Hematopoietic multipotent progenitor cell treated with erythropoietin and hydrocortisone succinate and interleukin-3 and kit ligand, for 8 days (in vitro differentiated cells): Measurements from ENCODE around the gene KCNC3.

ENCODE experiments used
- DNase-seq: peaks from one replicate; pipeline ENCODE4 v3.0.0-alpha.2; 2015

The KCNC3 gene

DNA sequence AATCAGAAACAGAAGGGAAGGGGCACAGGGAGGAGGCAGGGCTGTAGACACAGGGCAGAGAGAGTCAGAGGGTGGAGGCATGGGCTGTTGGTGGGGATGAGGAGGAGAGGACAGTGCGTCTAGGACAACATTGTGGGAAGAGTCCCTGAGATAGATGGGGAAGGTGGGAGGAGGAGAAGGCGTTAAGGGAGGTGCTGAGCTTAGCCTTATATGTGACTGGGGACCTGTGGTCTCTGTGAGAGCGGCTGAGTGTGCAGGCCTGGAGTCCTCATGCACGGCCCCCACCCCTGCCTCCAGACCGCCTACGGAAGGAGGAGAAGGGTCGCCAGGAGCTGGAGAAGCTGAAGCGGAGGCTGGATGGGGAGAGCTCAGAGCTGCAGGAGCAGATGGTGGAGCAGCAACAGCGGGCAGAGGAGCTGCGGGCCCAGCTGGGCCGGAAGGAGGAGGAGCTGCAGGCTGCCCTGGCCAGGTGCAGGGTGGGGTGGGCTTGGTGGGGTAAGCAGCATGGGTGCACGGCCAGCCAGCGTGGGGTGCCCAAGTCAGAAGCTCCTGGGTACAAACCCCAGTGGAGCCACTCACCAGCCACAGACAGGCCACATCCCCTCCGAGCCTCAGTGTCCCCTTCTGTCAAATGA is 56.8 kb downstream of the KCNC3 start:
- no peak for DNase-seq

DNA sequence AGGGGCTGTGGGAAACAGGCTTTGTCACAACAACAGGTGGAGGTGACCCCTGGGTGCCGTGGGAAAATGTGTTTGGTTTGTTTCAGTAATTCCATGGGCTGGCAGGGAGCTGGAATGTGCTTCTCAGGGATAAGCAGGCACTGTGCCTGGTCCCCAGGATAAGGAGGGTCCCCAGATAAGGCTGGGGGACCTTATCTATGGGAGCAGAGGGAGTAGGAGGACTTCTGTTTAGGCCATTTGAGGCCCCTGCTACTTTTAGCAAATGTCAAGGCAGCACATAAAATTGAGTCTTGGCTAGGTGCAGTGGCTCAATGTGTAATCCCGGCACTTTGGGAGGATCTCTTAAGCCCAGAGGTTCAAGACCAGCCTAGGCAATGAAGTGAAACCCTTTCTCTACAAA is 59.5 kb downstream of the KCNC3 start:
- peak; percentile 61 for DNase-seq

DNA sequence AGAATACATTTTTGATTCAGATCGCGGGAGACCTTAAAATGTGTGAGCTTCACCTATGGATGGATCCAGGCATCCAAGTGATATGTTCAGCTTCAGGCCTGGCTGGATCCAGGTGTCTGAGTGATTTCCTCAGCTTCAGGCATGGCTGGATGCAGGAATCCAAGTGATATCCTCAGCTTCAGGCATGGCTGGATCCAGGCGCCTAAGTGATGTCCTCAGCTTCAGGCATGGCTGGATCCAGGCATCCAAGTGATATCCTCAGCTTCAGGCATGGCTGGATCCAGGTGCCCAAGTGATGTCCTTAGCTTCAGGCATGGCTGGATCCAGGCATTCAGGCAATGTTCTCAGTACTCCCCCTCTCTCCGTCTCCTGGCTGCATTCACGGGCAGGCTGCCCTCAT is 60.7 kb downstream of the KCNC3 start:
- no peak for DNase-seq

DNA sequence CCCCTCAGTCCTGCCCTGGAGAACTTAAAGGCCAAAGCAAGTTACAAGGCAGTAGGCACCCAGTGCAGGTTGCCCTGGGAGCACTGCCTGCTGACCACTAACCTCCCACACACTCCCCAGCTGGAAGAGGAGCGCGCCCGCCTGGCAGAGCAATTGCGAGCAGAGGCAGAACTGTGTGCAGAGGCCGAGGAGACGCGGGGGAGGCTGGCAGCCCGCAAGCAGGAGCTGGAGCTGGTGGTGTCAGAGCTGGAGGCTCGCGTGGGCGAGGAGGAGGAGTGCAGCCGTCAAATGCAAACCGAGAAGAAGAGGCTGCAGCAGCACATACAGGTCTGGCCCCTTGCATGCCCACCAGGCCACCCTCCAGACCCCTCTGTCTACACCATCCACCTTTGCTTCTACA is 61.1 kb downstream of the KCNC3 start:
- DNase-seq: no peak

DNA sequence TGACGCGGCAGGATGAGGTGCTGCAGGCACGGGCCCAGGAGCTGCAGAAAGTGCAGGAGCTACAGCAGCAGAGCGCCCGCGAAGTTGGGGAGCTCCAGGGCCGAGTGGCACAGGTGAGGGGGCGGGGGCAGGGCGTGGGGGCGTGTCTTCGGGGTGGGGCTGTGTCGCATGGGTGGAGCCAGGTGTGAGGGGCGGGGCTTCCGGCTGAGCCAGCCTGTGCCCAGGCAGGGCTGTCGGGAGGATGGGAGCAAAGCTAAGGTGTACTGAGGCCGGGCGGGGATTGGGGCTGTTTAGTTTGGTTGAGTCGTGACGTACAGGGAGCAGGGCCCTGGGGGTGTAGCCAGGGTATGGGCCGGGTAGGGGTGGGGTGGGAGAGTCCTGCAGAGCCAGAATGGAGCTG is 62.3 kb downstream of the KCNC3 start:
- DNase-seq: no peak

DNA sequence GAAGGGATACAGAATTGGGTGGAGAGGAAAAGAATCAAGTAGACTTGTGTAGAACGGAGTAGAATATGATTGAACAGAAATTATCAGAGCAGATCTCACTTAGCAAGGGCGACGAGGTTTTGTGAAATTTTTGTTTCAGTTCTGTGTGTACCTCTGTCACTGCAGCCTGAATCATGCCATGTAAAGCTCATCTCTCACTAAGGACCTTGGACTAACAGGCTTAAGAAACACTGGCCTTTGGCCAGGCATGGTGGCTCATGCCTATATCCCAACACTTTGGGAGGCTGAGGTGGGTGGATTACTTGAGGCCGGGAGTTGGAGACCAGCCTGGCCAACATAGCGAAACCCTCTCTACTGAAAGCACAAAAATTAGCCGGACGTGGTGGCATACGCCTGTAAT is 63.1 kb downstream of the KCNC3 start:
- no peak for DNase-seq

DNA sequence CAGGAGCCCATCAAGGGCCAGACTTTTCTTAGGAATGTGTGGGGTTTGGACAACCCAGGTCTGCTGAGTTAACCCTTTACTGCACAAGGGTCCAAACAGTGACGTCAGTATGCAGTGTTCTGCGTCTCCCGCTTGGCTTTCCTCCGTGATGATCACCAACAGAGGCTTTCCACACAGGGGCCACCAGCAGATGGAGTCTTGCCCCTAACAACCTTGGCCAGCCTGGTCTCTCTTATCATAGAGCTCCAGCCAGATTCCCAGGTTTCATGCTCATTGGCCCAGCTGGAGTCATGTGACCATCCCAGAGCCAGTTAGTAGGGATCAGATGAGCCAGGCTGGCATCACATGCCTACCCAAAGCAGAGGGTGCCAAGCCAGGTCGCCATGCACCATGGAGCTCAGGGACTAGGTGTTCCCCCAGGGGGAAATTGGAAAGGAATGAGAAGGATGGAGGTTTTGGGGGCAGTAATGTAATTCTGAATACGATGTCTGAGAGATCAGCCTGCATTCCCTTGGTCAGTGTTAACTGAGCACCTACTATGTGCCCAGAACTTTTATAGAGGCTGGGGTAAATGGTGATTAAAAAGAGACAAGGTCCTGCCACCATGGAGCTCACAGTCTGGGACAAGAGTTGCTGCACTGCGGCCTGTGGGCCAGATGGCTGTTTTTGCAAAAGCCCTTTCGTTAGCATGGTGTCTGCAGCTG is 64.5 kb downstream of the KCNC3 start:
- peak; percentile 51 for DNase-seq

DNA sequence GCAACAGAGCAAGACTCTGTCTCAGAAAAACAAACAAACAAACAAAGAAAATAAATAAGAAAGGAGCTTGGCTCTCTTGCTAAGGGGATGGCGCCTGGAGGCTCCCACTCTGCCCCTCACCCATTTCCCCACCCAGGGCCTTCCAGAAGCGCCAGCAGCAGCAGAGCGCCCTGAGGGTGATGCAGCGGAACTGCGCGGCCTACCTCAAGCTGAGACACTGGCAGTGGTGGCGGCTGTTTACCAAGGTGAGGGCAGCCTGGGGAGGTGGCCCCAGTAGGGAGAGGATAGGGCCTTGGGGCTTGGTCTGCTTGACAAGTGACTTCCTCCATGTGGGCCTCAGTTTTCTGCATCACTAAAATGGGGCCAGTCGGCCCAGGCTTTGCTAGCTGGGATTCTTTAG is 66.0 kb downstream of the KCNC3 start:
- no peak for DNase-seq
